MCF 10A (cell line): ENCODE results near the gene NCOA7. TPM values are rescaled to one million over a fixed set of nuclear protein-coding genes. Genes with fewer than 3 reads are reported as not detected.

Experiments used
- BruUV-seq: library from RNA; stranded (reverse); fragments of 400-500 nt; replicated peaks from 2 replicates; lab custom pipeline; 2021; lab: Mats Ljungman, UMichigan
- CTCF ChIA-PET: fragments of 300-600 bp; sonication (Branson Sonifier 250); formaldehyde crosslinking; extraction: SDS; loops from one replicate; lab custom pipeline; 2021; ENCODE audit warnings: antibody characterized with exemption, inconsistent platforms; lab: Yijun Ruan, JAX
- POLR2A ChIA-PET: fragments of 300-600, 350-650 bp; sonication (Branson Sonifier 250); formaldehyde crosslinking; extraction: SDS; loops from one replicate; lab custom pipeline; 2020; ENCODE audit warnings: antibody characterized with exemption, inconsistent platforms; lab: Yijun Ruan, JAX
- DNase-seq: peaks from one replicate; pipeline ENCODE4 v3.0.0-alpha.2; 2018; ENCODE audit not compliant: unreplicated experiment
- H3K27ac Mint-ChIP-seq: one replicate; pipeline ENCODE4 v1.8.0; 2022; ENCODE audit warnings: mild to moderate bottlenecking, low read depth, mixed read lengths; ENCODE audit not compliant: unreplicated experiment
- H3K27me3 Mint-ChIP-seq: one replicate; pipeline ENCODE4 v1.8.0; 2022; ENCODE audit warnings: mixed read lengths; ENCODE audit not compliant: insufficient read depth, unreplicated experiment
- H3K36me3 Mint-ChIP-seq: one replicate; pipeline ENCODE4 v1.8.0; 2022; ENCODE audit warnings: mild to moderate bottlenecking, moderate library complexity, mixed read lengths; ENCODE audit not compliant: insufficient read depth, unreplicated experiment
- H3K4me1 Mint-ChIP-seq: one replicate; pipeline ENCODE4 v1.8.0; 2022; ENCODE audit warnings: mixed read lengths; ENCODE audit not compliant: insufficient read depth, unreplicated experiment
- H3K4me3 Mint-ChIP-seq: one replicate; pipeline ENCODE4 v1.8.0; 2022; ENCODE audit warnings: mild to moderate bottlenecking, moderate library complexity, mixed read lengths; ENCODE audit not compliant: unreplicated experiment
- H3K9me3 Mint-ChIP-seq: one replicate; pipeline ENCODE4 v1.8.0; 2022; ENCODE audit warnings: mixed read lengths; ENCODE audit not compliant: unreplicated experiment
- CTCF ChIP-seq: fragments of 200-600 bp; IDR thresholded peaks from one replicate; pipeline ENCODE4 v1.8.0; 2022; ENCODE audit warnings: antibody characterized with exemption, mild to moderate bottlenecking; ENCODE audit not compliant: unreplicated experiment
- intact Hi-C: fragments of 100-400 bp; cut with micrococcal nuclease; formaldehyde crosslinking; loops from 2 replicates; pipeline ENCODE4 v1.14.1; 2022
- total RNA-seq: library from RNA; stranded (reverse); gene quantifications from 2 replicates; pipeline ENCODE4 v1.2.3, GENCODE V29; 2022

The NCOA7 gene
- total RNA-seq, 1 experiment from 2014 or later = 52.3 TPM

- Mint-ChIP-seq H3K27me3 (no peaks in the 10 kb centered on the region), H3K4me1 (peaks cover 63% of the 10 kb centered on the region), H3K9me3 (no peaks in the 10 kb centered on the region), H3K4me3 (no peak overlapping the region), H3K36me3 (peaks cover 32% of the 10 kb centered on the region), H3K27ac (peak overlapping the region; percentile 87)
- ChIA-PET CTCF (interaction anchor here (1.5 to 5.1 kb wide), 5 partner anchors 12 to 105 kb away, joined by 3 to 57 read pairs (median 7); partner anchors contain the start of gene HINT3), POLR2A (interaction anchor here (2.5 to 4.0 kb wide), 5 partner anchors 41 to 117 kb away, joined by 11 to 95 read pairs (median 43); partner anchors contain the start of genes HINT3, NCOA7 and TRMT11)
- BruUV-seq = no TSS peak
- no peak for TF ChIP-seq CTCF
- intact Hi-C loops = no loop called here
- no peak for DNase-seq
Measured at GRCh38 chr6:125869427-125869826, 78.7 kb downstream of the NCOA7 start.

- peaks cover 57% of the 10 kb centered on the region for H3K4me1 Mint-ChIP-seq
- peaks cover 48% of the 10 kb centered on the region for H3K36me3 Mint-ChIP-seq
- peak overlapping the region; percentile 86 for H3K27ac Mint-ChIP-seq
- no peak overlapping the region for H3K4me3 Mint-ChIP-seq
- no peaks in the 10 kb centered on the region for H3K27me3 Mint-ChIP-seq
- DNase-seq = peak; percentile 71
- BruUV-seq = no TSS peak
- ChIA-PET CTCF (interaction anchor here (0.5 to 5.1 kb wide), 5 partner anchors 13 to 84 kb away, joined by 3 to 57 read pairs (median 3); partner anchors contain the start of gene HINT3), POLR2A (interaction anchor here (0.8 to 3.7 kb wide), 9 partner anchors 13 to 115 kb away, joined by 3 to 12 read pairs (median 4); partner anchors contain the start of genes HINT3, NCOA7 and TRMT11)
- no peak for TF ChIP-seq CTCF
- intact Hi-C loops = no loop called here
- no peaks in the 10 kb centered on the region for H3K9me3 Mint-ChIP-seq
Measured at GRCh38 chr6:125871365-125871764, 80.6 kb downstream of the NCOA7 start.

- no peak for TF ChIP-seq CTCF
- peaks cover 52% of the 10 kb centered on the region for H3K4me1 Mint-ChIP-seq
- peak overlapping the region; percentile 86 for H3K27ac Mint-ChIP-seq
- H3K36me3 Mint-ChIP-seq = peaks cover 48% of the 10 kb centered on the region
- no TSS peak for BruUV-seq
- no peaks in the 10 kb centered on the region for H3K9me3 Mint-ChIP-seq
- no peaks in the 10 kb centered on the region for H3K27me3 Mint-ChIP-seq
- H3K4me3 Mint-ChIP-seq = peak overlapping the region; percentile 13
- CTCF ChIA-PET = interaction anchor here (0.6 to 3.1 kb wide), 9 partner anchors 15 to 102 kb away, joined by 3 to 19 read pairs (median 3); partner anchors contain the start of gene HINT3
- POLR2A ChIA-PET = interaction anchor here (0.8 to 3.7 kb wide), 13 partner anchors 10 to 114 kb away, joined by 3 to 13 read pairs (median 4); partner anchors contain the start of genes HINT3, NCOA7 and TRMT11
- DNase-seq = no peak
- intact Hi-C loops = no loop called here
Measured at GRCh38 chr6:125872259-125872921, 81.6 kb downstream of the NCOA7 start.

GRCh38 chr6:125882243-125882642, 91.5 kb downstream of the NCOA7 start:
- peaks cover 81% of the 10 kb centered on the region for H3K36me3 Mint-ChIP-seq
- no peaks in the 10 kb centered on the region for H3K27me3 Mint-ChIP-seq
- CTCF ChIA-PET = interaction anchor here (0.6 to 1.4 kb wide), 3 partner anchors 14 to 113 kb away, joined by 3 read pairs; partner anchors contain the start of gene HINT3
- H3K27ac Mint-ChIP-seq = no peak overlapping the region
- no peak for DNase-seq
- BruUV-seq = no TSS peak
- POLR2A ChIA-PET = interaction anchor here (1.5 kb wide), 1 partner anchor 14 kb away, joined by 4 read pairs; no protein-coding TSS in a partner anchor
- H3K4me3 Mint-ChIP-seq = no peak overlapping the region
- H3K4me1 Mint-ChIP-seq = no peaks in the 10 kb centered on the region
- no peak for TF ChIP-seq CTCF
- H3K9me3 Mint-ChIP-seq = no peaks in the 10 kb centered on the region
- intact Hi-C loops = no loop called here
